Measurements from ENCODE around the gene CTDSPL.

The CTDSPL gene

GRCh38 chr3:37954881-37955280 lies 93.2 kb downstream of the CTDSPL start:
- no peaks in the 10 kb centered on the region for H3K27me3 ChIP-seq
- TF ChIP-seq CTCF (IDR thresholded peaks at IDR 0.05) = no peak
- intact Hi-C loops (cut with DNase I; ENCODE audit: low total_unique reads) = no loop called here
- no peak for DNase-seq
- no peak overlapping the region for H3K27ac ChIP-seq
- peaks cover 0 to 54% (median 26%) of the 10 kb centered on the region in 4 donors for H3K4me1 ChIP-seq
- H3K4me3 ChIP-seq = no peak overlapping the region
- H3K36me3 ChIP-seq = peaks cover 0 to 12% (median 8%) of the 10 kb centered on the region in 3 donors
- H3K9me3 ChIP-seq = no peaks in the 10 kb centered on the region

DNA sequence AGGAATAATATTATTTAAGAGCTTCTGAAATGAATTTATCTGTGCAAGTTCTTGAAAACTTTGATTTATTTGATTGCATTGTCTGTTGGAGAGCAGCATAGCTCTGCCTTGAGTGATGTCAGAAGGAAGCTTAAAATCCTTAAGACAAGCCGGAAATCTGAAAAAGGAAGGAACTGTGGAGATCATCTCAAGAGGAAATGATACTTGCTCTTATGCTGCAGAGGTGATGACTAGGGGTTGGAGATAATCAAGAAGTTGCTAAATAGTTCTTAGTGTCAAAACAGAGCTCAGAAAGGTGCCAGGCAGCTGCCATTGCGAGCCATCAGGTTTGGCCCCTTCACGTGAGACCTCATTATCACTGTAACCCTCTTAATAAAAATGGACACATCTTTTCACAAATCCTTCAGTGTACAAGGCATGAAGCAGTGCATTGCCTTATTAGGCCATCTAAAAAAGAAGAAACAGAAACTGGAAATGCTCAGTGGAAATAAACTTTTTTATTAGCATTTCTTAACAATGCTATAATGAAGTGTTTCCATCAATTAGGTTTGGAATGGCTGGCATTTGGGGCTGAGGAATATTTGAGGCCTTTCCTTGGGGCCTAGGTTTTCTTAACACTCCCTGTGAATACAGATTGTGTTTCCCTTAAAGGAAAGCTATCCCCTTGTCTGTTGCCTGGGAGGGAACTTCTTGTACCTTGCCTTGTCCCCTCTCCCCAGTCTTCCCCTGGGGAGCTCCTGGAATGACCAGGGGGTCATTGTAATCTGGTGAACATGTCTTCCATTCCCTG lies 94.4 kb downstream of the CTDSPL start:
- intact Hi-C loops (cut with DNase I; ENCODE audit: low total_unique reads) = no loop called here
- Histone ChIP-seq H3K4me3 (no peak overlapping the region), H3K27ac (peak overlapping the region; percentile 76 to 77), H3K36me3 (peaks cover 0 to 12% (median 8%) of the 10 kb centered on the region in 3 donors), H3K4me1 (peaks cover 0 to 42% (median 19%) of the 10 kb centered on the region in 4 donors), H3K27me3 (no peaks in the 10 kb centered on the region), H3K9me3 (no peaks in the 10 kb centered on the region)
- DNase-seq = no peak
- no peak for TF ChIP-seq CTCF (IDR thresholded peaks at IDR 0.05)

DNA sequence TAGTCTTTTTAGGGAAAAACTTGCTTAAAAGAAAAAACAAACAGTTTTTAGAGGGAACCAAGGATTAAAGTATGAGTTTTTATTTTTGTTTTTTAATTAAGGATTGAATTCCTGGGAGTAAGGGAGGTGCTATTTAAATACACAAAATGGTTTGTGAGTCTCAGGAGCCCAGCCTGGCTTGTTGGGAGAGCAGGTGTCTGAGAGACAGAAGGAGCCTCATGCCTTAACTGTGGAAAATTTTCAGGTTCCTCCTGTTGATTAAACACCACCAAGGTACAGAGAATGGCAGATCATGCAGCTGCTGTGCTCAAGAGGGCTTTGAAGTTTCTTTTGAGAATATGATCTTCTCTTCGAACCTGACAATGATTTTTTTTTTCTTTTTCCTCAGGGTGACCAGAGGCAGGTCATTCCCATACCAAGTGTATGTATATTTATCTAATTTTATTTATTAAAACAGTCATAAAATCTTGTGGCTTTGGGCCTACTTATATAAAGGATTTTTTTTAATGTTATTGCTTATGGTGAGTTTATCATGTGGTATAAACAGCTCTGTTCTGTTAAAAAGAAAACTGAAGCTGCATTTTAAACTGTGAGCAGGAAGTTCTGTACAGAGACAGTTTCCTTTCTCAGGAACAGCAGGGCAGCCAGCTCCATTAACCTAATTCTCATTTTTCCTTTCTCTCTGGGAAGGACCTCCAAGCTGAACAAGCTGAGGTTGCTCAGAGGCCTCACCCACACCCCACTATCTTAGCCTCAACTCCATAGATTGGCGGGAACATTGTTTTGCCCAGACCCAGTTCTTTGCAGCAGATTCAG lies 95.3 kb downstream of the CTDSPL start:
- no peak for DNase-seq
- H3K9me3 ChIP-seq = no peaks in the 10 kb centered on the region
- H3K36me3 ChIP-seq = peaks cover 0 to 12% (median 8%) of the 10 kb centered on the region in 3 donors
- peak overlapping the region; percentile 76 to 77 for H3K27ac ChIP-seq
- no peaks in the 10 kb centered on the region for H3K27me3 ChIP-seq
- intact Hi-C loops (cut with DNase I; ENCODE audit: low total_unique reads) = no loop called here
- H3K4me3 ChIP-seq = no peak overlapping the region
- TF ChIP-seq CTCF (IDR thresholded peaks at IDR 0.05) = no peak
- H3K4me1 ChIP-seq = peaks cover 0 to 38% (median 21%) of the 10 kb centered on the region in 4 donors

GRCh38 chr3:37957539-37957936 lies 95.9 kb downstream of the CTDSPL start:
- peak overlapping the region; percentile 76 to 77 for H3K27ac ChIP-seq
- intact Hi-C loops (cut with DNase I; ENCODE audit: low total_unique reads) = no loop called here

More at GRCh38 chr3:37957539-37957936, 95.9 kb downstream of the CTDSPL start:
- peaks cover 0 to 12% (median 8%) of the 10 kb centered on the region in 3 donors for H3K36me3 ChIP-seq
- no peak overlapping the region for H3K4me3 ChIP-seq
- peaks cover 0 to 38% (median 22%) of the 10 kb centered on the region in 4 donors for H3K4me1 ChIP-seq
- no peaks in the 10 kb centered on the region for H3K27me3 ChIP-seq
- TF ChIP-seq CTCF (IDR thresholded peaks at IDR 0.05) = no peak
- no peaks in the 10 kb centered on the region for H3K9me3 ChIP-seq
- peak in 1 of 2 donors; percentile 48 for DNase-seq

All from tibial artery (tissue), 4 donors.